Mucosa of descending colon (tissue), 3 donors: ENCODE results near the gene HIC1. TPM values are rescaled to one million over a fixed set of nuclear protein-coding genes. Genes with fewer than 3 reads are reported as not detected.
A peak's percentile ranks its signal among the peaks of the same experiment; 100 is the strongest.

ENCODE experiments used
- ATAC-seq: fragments of 200-7000 bp; cut with Tn5 transposase; one replicate; pipeline ENCODE4 v1.9.1; 2020; ENCODE audit warnings: mild to moderate bottlenecking, moderate library complexity
- DNase-seq, 3 donors: peaks; one replicate each; pipeline ENCODE4 v3.0.0-alpha.2; 2020
- H3K36me3 ChIP-seq: fragments of 200-600 bp; one replicate; pipeline ENCODE4 v1.8.0; 2021; ENCODE audit warnings: low read depth, mild to moderate bottlenecking
- H3K4me1 ChIP-seq: fragments of 200-600 bp; one replicate; pipeline ENCODE4 v1.8.0; 2021; ENCODE audit warnings: low read depth, mild to moderate bottlenecking
- H3K4me3 ChIP-seq: fragments of 200-600 bp; one replicate; pipeline ENCODE4 v1.8.0; 2021; ENCODE audit warnings: mild to moderate bottlenecking
- H3K9me3 ChIP-seq: fragments of 200-600 bp; one replicate; pipeline ENCODE4 v1.8.0; 2021; ENCODE audit warnings: mild to moderate bottlenecking
- intact Hi-C, 2 donors: fragments of 100-400 bp; cut with DNase I in 1 of 2; cut with micrococcal nuclease in 1 of 2; formaldehyde crosslinking; loops; one replicate each; pipeline versions ENCODE4 v1.11.0 to v1.11.1; 2022; cut with DNase I, micrococcal nuclease
- total RNA-seq, 3 donors: library from RNA; stranded (reverse); fragmentation: NEBNext Ultra II Directional in 2 of 3; extraction: Animal tissue kit (Norgen Biotek cat#: 25700) in 2 of 3; gene quantifications; one replicate each; pipeline versions ENCODE4 v1.2.1 to v1.2.4, GENCODE V29; 2021 to 2023
- TF ChIP-seq, protein P1 (sequence below): fragments of 200-600 bp; IDR thresholded peaks from one replicate; pipeline ENCODE4 v1.8.0; 2022; ENCODE audit warnings: antibody characterized with exemption, mild to moderate bottlenecking
- donor health status: DM: no; HTN: no; CAD: no; lungs with moderate emphysema.
- donor health status: DM: no; HTN: no; CAD: no.
- donor health status: DM: no; HTN: yes; CAD: no.

Gene HIC1
- total RNA-seq, 3 donors from 2014 or later, result 6.0 to 28.9 (median 13.5) TPM

- Histone ChIP-seq H3K9me3 (no peaks in the 10 kb centered on the region), H3K4me1 (peaks cover 25% of the 10 kb centered on the region), H3K36me3 (no peaks in the 10 kb centered on the region), H3K4me3 (no peak overlapping the region)
- intact Hi-C loops, result no loop called here
- DNase-seq (peak in 1 of 3 donors; percentile 42), ATAC-seq (peak; percentile 4)
- TF ChIP-seq, protein P1, sequence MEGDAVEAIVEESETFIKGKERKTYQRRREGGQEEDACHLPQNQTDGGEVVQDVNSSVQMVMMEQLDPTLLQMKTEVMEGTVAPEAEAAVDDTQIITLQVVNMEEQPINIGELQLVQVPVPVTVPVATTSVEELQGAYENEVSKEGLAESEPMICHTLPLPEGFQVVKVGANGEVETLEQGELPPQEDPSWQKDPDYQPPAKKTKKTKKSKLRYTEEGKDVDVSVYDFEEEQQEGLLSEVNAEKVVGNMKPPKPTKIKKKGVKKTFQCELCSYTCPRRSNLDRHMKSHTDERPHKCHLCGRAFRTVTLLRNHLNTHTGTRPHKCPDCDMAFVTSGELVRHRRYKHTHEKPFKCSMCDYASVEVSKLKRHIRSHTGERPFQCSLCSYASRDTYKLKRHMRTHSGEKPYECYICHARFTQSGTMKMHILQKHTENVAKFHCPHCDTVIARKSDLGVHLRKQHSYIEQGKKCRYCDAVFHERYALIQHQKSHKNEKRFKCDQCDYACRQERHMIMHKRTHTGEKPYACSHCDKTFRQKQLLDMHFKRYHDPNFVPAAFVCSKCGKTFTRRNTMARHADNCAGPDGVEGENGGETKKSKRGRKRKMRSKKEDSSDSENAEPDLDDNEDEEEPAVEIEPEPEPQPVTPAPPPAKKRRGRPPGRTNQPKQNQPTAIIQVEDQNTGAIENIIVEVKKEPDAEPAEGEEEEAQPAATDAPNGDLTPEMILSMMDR, result no peak
These were observed 31.0 kb upstream of the HIC1 start for GRCh38 chr17:2023692-2024571.

DNA sequence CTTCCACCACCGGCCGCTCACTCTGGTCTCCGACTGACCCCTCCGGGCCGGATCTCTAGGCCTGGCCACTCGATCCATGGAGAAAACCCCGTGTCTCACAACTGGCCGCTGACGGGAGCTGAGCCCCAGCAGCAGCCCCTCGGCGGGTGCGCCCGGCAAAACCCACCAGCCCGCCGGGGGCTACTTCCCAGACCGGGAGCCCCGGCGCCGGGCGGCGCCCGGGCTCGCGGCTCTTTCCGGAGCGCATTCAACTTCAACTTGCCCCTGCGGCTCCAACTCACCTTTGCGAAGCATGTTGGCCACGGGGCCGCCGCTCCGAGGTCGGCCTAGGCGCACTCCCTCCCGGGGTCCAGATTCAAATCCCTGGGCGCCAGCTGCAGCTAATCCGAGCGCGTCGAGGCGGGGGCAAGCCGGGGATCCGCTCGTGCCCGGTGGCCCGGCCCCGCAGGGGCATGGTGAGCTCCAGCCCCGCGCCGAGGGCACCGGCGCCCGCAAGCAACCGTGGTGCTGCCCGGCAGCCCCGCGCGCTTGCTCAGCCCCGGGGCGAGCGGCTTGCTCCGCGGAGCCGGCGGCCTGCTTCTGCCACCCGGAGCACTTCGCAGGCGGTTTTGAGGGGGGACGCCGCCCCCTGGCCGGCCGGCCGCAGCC, 30.2 kb upstream of the HIC1 start:
- TF ChIP-seq, protein P1, result no peak
- no peak overlapping the region for H3K4me3 ChIP-seq
- DNase-seq (no peak), ATAC-seq (no peak)
- H3K4me1 ChIP-seq, result peaks cover 25% of the 10 kb centered on the region
- intact Hi-C loops, result loop anchor here (5.0 kb wide), 1 partner anchor 117 kb away; no protein-coding TSS in a partner anchor
- H3K9me3 ChIP-seq, result no peaks in the 10 kb centered on the region
- no peaks in the 10 kb centered on the region for H3K36me3 ChIP-seq

GRCh38 chr17:2025220-2025621, 29.7 kb upstream of the HIC1 start, which contains the start of gene RTN4RL1:
Gene RTN4RL1 (minus strand): TSS chr17:2025334. CDS start chr17:2024865, 469 bp downstream.
- Histone ChIP-seq H3K4me3 (no peak within 1 kb of the TSS), H3K9me3 (no peaks in the 10 kb centered on the region), H3K4me1 (peaks cover 25% of the 10 kb centered on the region), H3K36me3 (no peaks in the 10 kb centered on the region)
- intact Hi-C loops, result loop anchor here (5.0 kb wide), 1 partner anchor 118 kb away; no protein-coding TSS in a partner anchor
- TF ChIP-seq, protein P1, result no peak
- ATAC-seq, result peak; percentile 35
- DNase-seq, result peak; percentile 59 to 75 (median 71)

DNA sequence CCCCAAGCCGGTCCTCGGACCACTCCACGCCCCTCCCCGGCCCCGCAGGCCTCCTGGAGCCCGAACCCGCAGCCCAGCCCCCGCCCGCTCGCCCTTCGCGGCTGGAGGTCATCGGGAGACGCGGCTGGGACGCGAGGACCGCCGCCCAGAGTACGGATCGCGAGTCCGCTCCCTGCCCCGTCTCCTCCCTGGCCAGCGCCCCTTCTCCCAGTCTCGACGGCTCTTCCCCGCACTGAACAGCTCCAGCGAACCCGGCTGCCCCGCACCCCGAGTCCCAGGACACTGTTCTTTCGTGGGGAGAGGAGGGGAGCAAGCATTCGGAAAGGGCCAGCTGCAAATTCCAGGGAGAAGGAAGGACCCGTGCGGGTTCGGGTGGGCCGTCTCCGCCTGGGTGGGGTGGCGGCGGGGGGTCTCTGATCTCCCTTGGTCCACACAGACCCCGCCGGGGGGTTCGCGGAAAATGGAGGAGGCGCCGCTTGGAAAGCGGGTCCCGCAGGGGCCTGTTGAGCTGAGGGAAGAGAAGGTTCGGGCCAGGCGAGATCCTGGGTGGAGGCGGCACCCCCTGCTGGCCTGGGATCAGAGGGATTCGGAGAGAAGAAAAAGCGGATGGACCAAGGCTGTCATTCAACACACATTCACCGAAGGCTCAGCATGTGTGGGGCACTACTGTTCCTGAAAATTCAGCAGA, 29.1 kb upstream of the HIC1 start:
- H3K9me3 ChIP-seq, result no peaks in the 10 kb centered on the region
- H3K36me3 ChIP-seq, result no peaks in the 10 kb centered on the region
- intact Hi-C loops, result loop anchor here (5.0 kb wide), 1 partner anchor 118 kb away; no protein-coding TSS in a partner anchor
- TF ChIP-seq, protein P1, result peak; percentile 33
- peaks cover 26% of the 10 kb centered on the region for H3K4me1 ChIP-seq
- H3K4me3 ChIP-seq, result no peak overlapping the region
- DNase-seq, result peak; percentile 67 to 86 (median 82)
- peak; percentile 49 for ATAC-seq

- peaks cover 34% of the 10 kb centered on the region for H3K4me1 ChIP-seq
- TF ChIP-seq, protein P1, result no peak
- H3K4me3 ChIP-seq, result no peak overlapping the region
- intact Hi-C loops, result loop anchor here (5.0 kb wide), 1 partner anchor 120 kb away; no protein-coding TSS in a partner anchor
- DNase-seq (no peak), ATAC-seq (no peak)
- no peaks in the 10 kb centered on the region for H3K9me3 ChIP-seq
- H3K36me3 ChIP-seq, result no peaks in the 10 kb centered on the region
These were observed 27.2 kb upstream of the HIC1 start for GRCh38 chr17:2027528-2028233.
